K562 (cell line): ENCODE data around the gene PTBP2. TPM values are rescaled to one million over a fixed set of nuclear protein-coding genes. Genes with fewer than 3 reads are reported as not detected.

Experiments used
- ATAC-seq: fragments of 200-7000 bp; cut with Tn5 transposase; 3 replicates; pipeline ENCODE4 v1.9.1; 2020; ENCODE audit warnings: moderate library complexity
- BruUV-seq: library from RNA; stranded (reverse); fragments of 400-500 nt; replicated peaks from 2 replicates; lab custom pipeline; 2021; lab: Mats Ljungman, UMichigan
- CTCF ChIA-PET: fragments of 300-600 bp; formaldehyde crosslinking; extraction: SDS; loops from one replicate; lab custom pipeline; 2021; ENCODE audit warnings: low intra/inter-chr PET ratio; lab: Yijun Ruan, JAX
- POLR2A ChIA-PET: fragments of 300-600, 350-650 bp; sonication (Branson Sonifier 250); formaldehyde crosslinking; extraction: SDS; loops from one replicate; lab custom pipeline; 2021; ENCODE audit warnings: antibody characterized with exemption, inconsistent platforms; lab: Yijun Ruan, JAX
- DNase-seq, 4 experiments: peaks; one replicate each; pipeline versions ENCODE4 v3.0.0 to v3.0.0-alpha.2; 2011 to 2018; ENCODE audit warnings: low spot score in 3 of 4, mixed read lengths in 3 of 4; ENCODE audit errors: extremely low read depth in 1 of 4
- FAIRE-seq: peaks from 2 replicates; lab custom pipeline; 2011; peaks lifted over from hg19 to GRCh38; lab: Jason Lieb, UNC
- H2AFZ ChIP-seq: 2 replicates; pipeline ENCODE4 v1.6.0; 2011; ENCODE audit warnings: low read depth, low read length, control low read depth, inconsistent platforms
- H3K27ac ChIP-seq: fragments of 200-600 bp; 3 replicates; pipeline ENCODE4 v1.8.0; 2011; ENCODE audit warnings: low read depth, mild to moderate bottlenecking, control low read depth, inconsistent platforms, low read length, moderate library complexity, mixed read lengths; ENCODE audit errors: extremely low read depth
- H3K27me3 ChIP-seq, 2 experiments: fragments of 300-600 bp in 1 of 2; 2 replicates in 1 of 2; 3 replicates in 1 of 2; pipeline versions ENCODE4 v1.6.0 to v1.8.0; 2011; ENCODE audit warnings: inconsistent platforms in 2 of 2, low read length in 2 of 2, mild to moderate bottlenecking in 1 of 2, mixed read lengths in 1 of 2, moderate library complexity in 1 of 2; ENCODE audit not compliant: control insufficient read depth in 2 of 2, insufficient read depth in 2 of 2
- H3K36me3 ChIP-seq: fragments of 300-600 bp; 3 replicates; pipeline ENCODE4 v1.8.0; 2011; ENCODE audit warnings: mild to moderate bottlenecking, low read length, inconsistent platforms; ENCODE audit not compliant: control insufficient read depth, insufficient read depth
- H3K4me1 ChIP-seq, 2 experiments: fragments of 200-600 bp in 1 of 2; replicated peaks in 1 of 2; 2 replicates in 1 of 2; 3 replicates in 1 of 2; pipeline versions ENCODE4 v1.5.1 to v1.8.0; 2011; ENCODE audit warnings: inconsistent platforms in 2 of 2, low read length in 2 of 2, mild to moderate bottlenecking in 1 of 2, mixed read lengths in 1 of 2, moderate library complexity in 1 of 2; ENCODE audit not compliant: control insufficient read depth in 2 of 2, insufficient read depth in 2 of 2
- H3K4me2 ChIP-seq: 2 replicates; pipeline ENCODE4 v1.6.1; 2011; ENCODE audit warnings: low read length, control low read depth, inconsistent platforms, mixed read lengths; ENCODE audit not compliant: insufficient read depth
- H3K4me3 ChIP-seq: fragments of 200-600 bp; sonication (generic), shearing (Covaris generic); 2 replicates; pipeline ENCODE4 v1.5.1; 2016; ENCODE audit warnings: control low read depth, inconsistent platforms
- H3K79me2 ChIP-seq: fragments of 200-600 bp; 3 replicates; pipeline ENCODE4 v1.8.0; 2011; ENCODE audit warnings: low read length, inconsistent platforms; ENCODE audit not compliant: control insufficient read depth, insufficient read depth
- H3K9ac ChIP-seq, 2 experiments: 2 replicates each; pipeline versions ENCODE4 v1.6.0 to v1.6.1; 2011; ENCODE audit warnings: low read depth in 2 of 2, low read length in 2 of 2, control low read depth in 1 of 2, inconsistent platforms in 1 of 2, mild to moderate bottlenecking in 1 of 2, mixed read lengths in 1 of 2; ENCODE audit not compliant: insufficient read depth in 1 of 2
- H3K9me1 ChIP-seq: one replicate; pipeline ENCODE4 v1.6.0; 2011; ENCODE audit warnings: inconsistent platforms, mild to moderate bottlenecking, low read length, moderate library complexity; ENCODE audit not compliant: control insufficient read depth, insufficient read depth
- H3K9me3 ChIP-seq: replicated peaks from 2 replicates; pipeline ENCODE4 v1.5.1; 2011; ENCODE audit warnings: low read depth, low read length, inconsistent platforms; ENCODE audit not compliant: control insufficient read depth, insufficient read depth
- H4K20me1 ChIP-seq: replicated peaks from 2 replicates; pipeline ENCODE4 v1.6.1; 2011; ENCODE audit warnings: low read length, inconsistent platforms, mixed read lengths; ENCODE audit not compliant: control insufficient read depth, insufficient read depth
- CHD4 ChIP-seq: fragments of 200-600 bp; sonication (generic); IDR thresholded peaks from 3 replicates; pipeline ENCODE4 v1.6.1; 2012; ENCODE audit warnings: low read depth, mild to moderate bottlenecking, mixed read lengths, low read length, inconsistent platforms; ENCODE audit not compliant: insufficient read depth, insufficient replicate concordance, poor library complexity, severe bottlenecking
- CREB3L1 ChIP-seq: fragments of 450-650 bp; IDR thresholded peaks from 2 replicates; pipeline ENCODE4 v1.6.1; 2014; ENCODE audit warnings: low read depth, mild to moderate bottlenecking, moderate library complexity, borderline replicate concordance
- FUS ChIP-seq: fragments of 200-400 bp; formaldehyde crosslinking; optimal IDR thresholded peaks from 2 replicates; pipeline ENCODE3; 2017; ENCODE audit warnings: low read depth, low read length
- GATAD2A ChIP-seq: fragments of 450-650 bp; IDR thresholded peaks from 2 replicates; pipeline ENCODE4 v1.6.1; 2017
- MNT ChIP-seq, 2 experiments: fragments of 450-650 bp; conservative IDR thresholded peaks; 2 replicates each; pipeline ENCODE4 v1.6.1; 2017; ENCODE audit warnings: mild to moderate bottlenecking in 2 of 2, moderate library complexity in 2 of 2
- NONO ChIP-seq, 2 experiments: fragments of 200-400 bp in 1 of 2; fragments of 450-650 bp in 1 of 2; formaldehyde crosslinking in 1 of 2; IDR thresholded peaks; 2 replicates each; pipeline ENCODE4 v1.6.1; 2017; ENCODE audit warnings: low read depth in 2 of 2, mild to moderate bottlenecking in 2 of 2, moderate library complexity in 2 of 2, low read length in 1 of 2
- SMAD4 ChIP-seq: fragments of 250-450 bp; sonication (Bioruptor Pico); conservative IDR thresholded peaks from 2 replicates; pipeline ENCODE4 v1.8.0; 2021; ENCODE audit warnings: inconsistent platforms, mild to moderate bottlenecking, moderate library complexity
- ZNF766 ChIP-seq: fragments of 200-800 bp; sonication (Bioruptor generic); conservative IDR thresholded peaks from 2 replicates; pipeline ENCODE4 v1.6.1; 2016; ENCODE audit warnings: missing genetic modification characterization, missing compliant biosample characterization
- WGBS: fragments of 100-300 bp; shearing (Covaris generic); methylation state at CpG from one replicate; pipeline ENCODE4 v1.1.6; 2016; ENCODE audit warnings: low coverage, mixed read lengths; ENCODE audit not compliant: insufficient coverage; ENCODE audit errors: missing lambda C conversion rate; 5-methylcytosine and 5-hydroxymethylcytosine counted together
- in situ Hi-C: fragments of 300-500 bp; cut with MboI; formaldehyde crosslinking; loops from 4 replicates; pipeline ENCODE4 v1.15.0; 2018; ENCODE audit warnings: inconsistent platforms, mixed read lengths
- intact Hi-C: fragments of 100-400 bp; cut with micrococcal nuclease; formaldehyde crosslinking; loops from 2 replicates; pipeline ENCODE4 v1.14.2; 2022
- polyA plus RNA-seq, 8 experiments: library from polyadenylated mRNA; depleted of rRNA in 4 of 8; stranded (reverse) in 5 of 8; unstranded in 3 of 8; fragments of >200 nt; fragmentation: Nextera tagmentation in 2 of 8; fragmentation: Illumina TruSeq in 1 of 8; extraction: Ambion mirVana in 2 of 8; extraction: Trizol in 1 of 8; gene quantifications; 2 replicates each; pipeline versions ENCODE4 v1.2.1 to v1.2.3, GENCODE V29; 2011 to 2014; ENCODE audit warnings: inconsistent platforms in 1 of 8, missing spikeins in 1 of 8
- total RNA-seq, 7 experiments: library from RNA; depleted of rRNA in 6 of 7; stranded (reverse); fragments of >200 nt in 6 of 7; fragmentation: Illumina TruSeq in 2 of 7; extraction: Trizol in 2 of 7; gene quantifications; 2 replicates each; pipeline versions ENCODE4 v1.2.1 to v1.2.3, GENCODE V29; 2011 to 2021; ENCODE audit warnings: low replicate concordance in 1 of 7
- TF ChIP-seq, protein P1 (sequence below): fragments of 450-650 bp; IDR thresholded peaks from one replicate; pipeline ENCODE4 v1.6.1; 2018; ENCODE audit warnings: mild to moderate bottlenecking, moderate library complexity; ENCODE audit not compliant: partially characterized antibody
- TF ChIP-seq, protein P2 (sequence below): fragments of 250-450 bp; sonication (Bioruptor Pico); IDR thresholded peaks from 2 replicates; pipeline ENCODE4 v1.8.0; 2021; ENCODE audit warnings: borderline replicate concordance, mild to moderate bottlenecking, moderate library complexity; ENCODE audit not compliant: poor library complexity, severe bottlenecking

The PTBP2 gene
- total and polyA plus RNA-seq, 9 of the 15 experiments (the other 6 are each of a cell fraction or from before 2014, with no cell fraction given): 9.8 to 30.6 (median 19.0) TPM

GRCh38 chr1:96772972-96773371, 51.4 kb downstream of the PTBP2 start:
- peaks cover 13% of the 10 kb centered on the region for H3K79me2 ChIP-seq
- intact Hi-C loops (no loop called here), in situ Hi-C loops (no loop called here)
- FAIRE-seq (no peak), DNase-seq (no peak), ATAC-seq (no peak)
- ChIA-PET CTCF (no interaction called here), POLR2A (no interaction called here)
- H3K4me2 ChIP-seq: no peak overlapping the region
- no peak overlapping the region for H3K4me3 ChIP-seq
- no peak overlapping the region for H3K27ac ChIP-seq
- H3K9me1 ChIP-seq: no peaks in the 10 kb centered on the region
- H3K9ac ChIP-seq: no peak overlapping the region
- TF ChIP-seq FUS: no peak
- TF ChIP-seq NONO (IDR thresholded peaks at IDR 0.05; ENCODE audit: low read depth in 2 of 2, low read length in 1 of 2): no peak
- TF ChIP-seq, protein P1, sequence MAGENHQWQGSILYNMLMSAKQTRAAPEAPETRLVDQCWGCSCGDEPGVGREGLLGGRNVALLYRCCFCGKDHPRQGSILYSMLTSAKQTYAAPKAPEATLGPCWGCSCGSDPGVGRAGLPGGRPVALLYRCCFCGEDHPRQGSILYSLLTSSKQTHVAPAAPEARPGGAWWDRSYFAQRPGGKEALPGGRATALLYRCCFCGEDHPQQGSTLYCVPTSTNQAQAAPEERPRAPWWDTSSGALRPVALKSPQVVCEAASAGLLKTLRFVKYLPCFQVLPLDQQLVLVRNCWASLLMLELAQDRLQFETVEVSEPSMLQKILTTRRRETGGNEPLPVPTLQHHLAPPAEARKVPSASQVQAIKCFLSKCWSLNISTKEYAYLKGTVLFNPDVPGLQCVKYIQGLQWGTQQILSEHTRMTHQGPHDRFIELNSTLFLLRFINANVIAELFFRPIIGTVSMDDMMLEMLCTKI: no peak
- no peak for TF ChIP-seq SMAD4 (CRISPR knock-in tag)
- TF ChIP-seq ZNF766: no peak
- no TSS peak for BruUV-seq
- no peaks in the 10 kb centered on the region for H3K27me3 ChIP-seq
- H2AFZ ChIP-seq: no peak overlapping the region
- no peaks in the 10 kb centered on the region for H4K20me1 ChIP-seq
- no peaks in the 10 kb centered on the region for H3K4me1 ChIP-seq
- peaks cover 68% of the 10 kb centered on the region for H3K36me3 ChIP-seq
- no peaks in the 10 kb centered on the region for H3K9me3 ChIP-seq
- WGBS: 100% methylated on average over 3 of the region's 4 CpGs

- no peak for DNase-seq
- no peak overlapping the region for H3K27ac ChIP-seq
- no peak overlapping the region for H3K9ac ChIP-seq
- POLR2A ChIA-PET: no interaction called here
- H3K36me3 ChIP-seq: peaks cover 94% of the 10 kb centered on the region
- no peak overlapping the region for H2AFZ ChIP-seq
- H3K27me3 ChIP-seq: no peaks in the 10 kb centered on the region
- no peak overlapping the region for H3K4me3 ChIP-seq
- CTCF ChIA-PET: no interaction called here
- no peaks in the 10 kb centered on the region for H3K79me2 ChIP-seq
- intact Hi-C loops: no loop called here
- ATAC-seq: no peak
- no peak overlapping the region for H3K4me2 ChIP-seq
- no peaks in the 10 kb centered on the region for H3K9me1 ChIP-seq
- in situ Hi-C loops: no loop called here
- no TSS peak for BruUV-seq
- no peak for FAIRE-seq
- no peaks in the 10 kb centered on the region for H4K20me1 ChIP-seq
- no peaks in the 10 kb centered on the region for H3K4me1 ChIP-seq
- H3K9me3 ChIP-seq: no peaks in the 10 kb centered on the region
- TF ChIP-seq MNT (conservative IDR thresholded peaks at IDR 0.05) (no peak), CHD4 (no peak), GATAD2A (no peak), CREB3L1 (no peak)
- TF ChIP-seq, protein P2, sequence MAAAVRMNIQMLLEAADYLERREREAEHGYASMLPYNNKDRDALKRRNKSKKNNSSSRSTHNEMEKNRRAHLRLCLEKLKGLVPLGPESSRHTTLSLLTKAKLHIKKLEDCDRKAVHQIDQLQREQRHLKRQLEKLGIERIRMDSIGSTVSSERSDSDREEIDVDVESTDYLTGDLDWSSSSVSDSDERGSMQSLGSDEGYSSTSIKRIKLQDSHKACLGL (CRISPR knock-in tag): no peak
Measured at GRCh38 chr1:96782206-96782605, 60.6 kb downstream of the PTBP2 start.
